PC-3 (cell line): ENCODE results near the gene NFIC. TPM values are rescaled to one million over a fixed set of nuclear protein-coding genes. Genes with fewer than 3 reads are reported as not detected.

Experiments used
- ATAC-seq: fragments of 200-7000 bp; cut with Tn5 transposase; 2 replicates; pipeline ENCODE4 v1.9.1; 2020; ENCODE audit warnings: mild to moderate bottlenecking, moderate library complexity
- BruUV-seq: library from RNA; stranded (reverse); fragments of 400-500 nt; replicated peaks from 2 replicates; lab custom pipeline; 2021; lab: Mats Ljungman, UMichigan
- CTCF ChIA-PET: fragments of 300-600 bp; sonication (Branson Sonifier 250); formaldehyde crosslinking; loops from one replicate; lab custom pipeline; 2022; ENCODE audit warnings: antibody characterized with exemption; lab: Charles Lee
- POLR2A ChIA-PET: fragments of 300-600 bp; sonication (Branson Sonifier 250); formaldehyde crosslinking; loops from one replicate; lab custom pipeline; 2022; ENCODE audit warnings: antibody characterized with exemption; ENCODE audit not compliant: unreplicated experiment; lab: Charles Lee
- DNase-seq: peaks from one replicate; pipeline ENCODE4 v3.0.0-alpha.2; 2015
- H2AFZ ChIP-seq: fragments of 300-600 bp; sonication (generic); 2 replicates; pipeline ENCODE4 v1.6.0; 2016; ENCODE audit warnings: antibody characterized with exemption, low read length
- H3F3A ChIP-seq: fragments of 300-600 bp; sonication (generic); one replicate; pipeline ENCODE4 v1.6.0; 2017; ENCODE audit warnings: antibody characterized with exemption, low read length, control low read depth, mild to moderate bottlenecking; ENCODE audit not compliant: unreplicated experiment
- H3K27ac ChIP-seq: fragments of 300-600 bp; sonication (generic); 2 replicates; pipeline ENCODE4 v1.5.1; 2016; ENCODE audit warnings: mild to moderate bottlenecking, low read length
- H3K27me3 ChIP-seq: fragments of 300-600 bp; sonication (generic); 2 replicates; pipeline ENCODE4 v1.6.1; 2016; ENCODE audit warnings: low read length, mixed read lengths
- H3K36me3 ChIP-seq: fragments of 300-600 bp; sonication (generic); 2 replicates; pipeline ENCODE4 v1.6.1; 2016; ENCODE audit warnings: low read depth, mixed run types, low read length, mixed read lengths
- H3K4me1 ChIP-seq: fragments of 300-600 bp; sonication (generic); 2 replicates; pipeline ENCODE4 v1.5.1; 2016; ENCODE audit warnings: low read length; ENCODE audit not compliant: insufficient read depth
- H3K4me2 ChIP-seq: fragments of 300-600 bp; sonication (generic); 2 replicates; pipeline ENCODE4 v1.6.0; 2016; ENCODE audit warnings: low read length
- H3K4me3 ChIP-seq: fragments of 300-600 bp; sonication (generic); 2 replicates; pipeline ENCODE4 v1.5.1; 2016; ENCODE audit warnings: mild to moderate bottlenecking, low read length, mixed read lengths
- H3K79me2 ChIP-seq: fragments of 300-600 bp; sonication (generic); 2 replicates; pipeline ENCODE4 v1.6.1; 2017; ENCODE audit warnings: low read length, mixed read lengths
- H3K9ac ChIP-seq: fragments of 300-600 bp; sonication (generic); 2 replicates; pipeline ENCODE4 v1.6.0; 2016; ENCODE audit warnings: mild to moderate bottlenecking, low read length
- H3K9me2 ChIP-seq: fragments of 300-600 bp; sonication (generic); replicated peaks from 2 replicates; pipeline ENCODE4 v1.6.1; 2016; ENCODE audit warnings: mixed run types, low read length, mixed read lengths
- H3K9me3 ChIP-seq: fragments of 300-600 bp; sonication (generic); 2 replicates; pipeline ENCODE4 v1.6.1; 2016; ENCODE audit warnings: low read length, mixed read lengths
- H4K20me1 ChIP-seq: fragments of 300-600 bp; sonication (generic); 2 replicates; pipeline ENCODE4 v1.6.1; 2016; ENCODE audit warnings: low read length, mixed read lengths
- CTCF ChIP-seq: fragments of 300-600 bp; sonication (generic); conservative IDR thresholded peaks from 2 replicates; pipeline ENCODE4 v1.5.1; 2017; ENCODE audit warnings: antibody characterized with exemption, low read depth, mild to moderate bottlenecking, low read length
- EZH2 ChIP-seq: fragments of 300-600 bp; sonication (generic); IDR thresholded peaks from one replicate; pipeline ENCODE4 v1.6.1; 2017; ENCODE audit warnings: antibody characterized with exemption, mild to moderate bottlenecking, low read length; ENCODE audit not compliant: unreplicated experiment
- EZH2phosphoT487 ChIP-seq: fragments of 300-600 bp; sonication (generic); IDR thresholded peaks from 2 replicates; pipeline ENCODE4 v1.6.1; 2018; ENCODE audit warnings: mild to moderate bottlenecking, antibody characterized with exemption, low read length, borderline replicate concordance
- intact Hi-C: fragments of 100-400 bp; cut with micrococcal nuclease; formaldehyde crosslinking; loops from 2 replicates; pipeline ENCODE4 v1.9.0; 2023
- total RNA-seq: library from RNA; depleted of rRNA; stranded (reverse); fragments of >200 nt; gene quantifications from 2 replicates; pipeline ENCODE4 v1.2.3, GENCODE V29; 2014

Gene NFIC
- total RNA-seq, 1 experiment from 2014 or later = 31.7 TPM

- Histone ChIP-seq H3K4me3 (no peak overlapping the region), H3F3A (no peaks in the 10 kb centered on the region), H3K36me3 (no peaks in the 10 kb centered on the region; the same call in 1 of the 2 replicates), H3K79me2 (peaks cover 15% of the 10 kb centered on the region), H3K27me3 (no peaks in the 10 kb centered on the region), H3K9ac (no peak overlapping the region), H3K4me2 (no peak overlapping the region), H4K20me1 (no peaks in the 10 kb centered on the region), H3K9me3 (no peaks in the 10 kb centered on the region), H2AFZ (no peak overlapping the region), H3K9me2 (no peaks in the 10 kb centered on the region), H3K27ac (no peak overlapping the region), H3K4me1 (no peaks in the 10 kb centered on the region)
- ChIA-PET POLR2A (no interaction called here), CTCF (no interaction called here)
- TF ChIP-seq EZH2 = no peak
- TF ChIP-seq EZH2phosphoT487 = no peak
- no peak for TF ChIP-seq CTCF
- intact Hi-C loops = no loop called here
- ATAC-seq (no peak), DNase-seq (no peak)
- no TSS peak for BruUV-seq
Observed at GRCh38 chr19:3493651-3494050, 127.3 kb downstream of the NFIC start.

- Histone ChIP-seq H3K27ac (no peak overlapping the region), H3K4me1 (0 out of 2 replicates have a peak, but pooled peaks cover 2% of the 10 kb centered on the region), H3K36me3 (no peaks in the 10 kb centered on the region; the same call in 1 of the 2 replicates), H4K20me1 (no peaks in the 10 kb centered on the region), H3K9ac (no peak overlapping the region), H3K79me2 (peaks cover 19% of the 10 kb centered on the region), H3K4me3 (no peak overlapping the region), H2AFZ (no peak overlapping the region), H3F3A (no peaks in the 10 kb centered on the region), H3K9me2 (no peaks in the 10 kb centered on the region), H3K27me3 (no peaks in the 10 kb centered on the region), H3K4me2 (no peak overlapping the region), H3K9me3 (no peaks in the 10 kb centered on the region)
- DNase-seq = no peak
- TF ChIP-seq EZH2 = no peak
- no peak for TF ChIP-seq CTCF
- TF ChIP-seq EZH2phosphoT487 = no peak
- ChIA-PET CTCF (no interaction called here), POLR2A (no interaction called here)
- peak; percentile 50 for ATAC-seq
- BruUV-seq = no TSS peak
- intact Hi-C loops = no loop called here
Observed at GRCh38 chr19:3494051-3494450, 127.7 kb downstream of the NFIC start.

GRCh38 chr19:3494559-3494958, 128.2 kb downstream of the NFIC start:
- Histone ChIP-seq H3K27ac (no peak overlapping the region), H3K9ac (no peak overlapping the region), H3K27me3 (no peaks in the 10 kb centered on the region), H2AFZ (no peak overlapping the region), H4K20me1 (no peaks in the 10 kb centered on the region), H3K4me1 (0 out of 2 replicates have a peak, but pooled peaks cover 7% of the 10 kb centered on the region), H3F3A (no peaks in the 10 kb centered on the region), H3K4me2 (no peak overlapping the region), H3K79me2 (peaks cover 24% of the 10 kb centered on the region), H3K9me3 (no peaks in the 10 kb centered on the region), H3K36me3 (no peaks in the 10 kb centered on the region; the same call in 1 of the 2 replicates), H3K9me2 (no peaks in the 10 kb centered on the region), H3K4me3 (no peak overlapping the region)
- DNase-seq (no peak), ATAC-seq (no peak)
- POLR2A ChIA-PET = no interaction called here
- CTCF ChIA-PET = no interaction called here
- BruUV-seq = no TSS peak
- TF ChIP-seq EZH2phosphoT487 = no peak
- TF ChIP-seq EZH2 = no peak
- TF ChIP-seq CTCF = no peak
- intact Hi-C loops = no loop called here
